Measurements from ENCODE around the gene ANGEL2. TPM values are rescaled to one million over a fixed set of nuclear protein-coding genes. Genes with fewer than 3 reads are reported as not detected.

The ANGEL2 gene
- total RNA-seq, 1 donor from 2014 or later = 44.2 TPM

GRCh38 chr1:212951947-212952640 lies 63.6 kb downstream of the ANGEL2 start:
- Mint-ChIP-seq H3K4me3 (peak overlapping the region; percentile 65), H3K36me3 (ENCODE audit: low read depth) (no peaks in the 10 kb centered on the region), H3K4me1 (ENCODE audit: low read depth) (peaks cover 6% of the 10 kb centered on the region), H3K27me3 (ENCODE audit: insufficient read depth) (peaks cover 53% of the 10 kb centered on the region), H3K9me3 (peaks cover 3% of the 10 kb centered on the region), H3K27ac (no peak overlapping the region)
- DNase-seq (ENCODE audit: low spot score) = no peak
- intact Hi-C loops (cut with micrococcal nuclease) = loop anchor here (5.0 kb wide), 1 partner anchor 385 kb away; no protein-coding TSS in a partner anchor

GRCh38 chr1:212951126-212951946 lies 64.3 kb downstream of the ANGEL2 start:
- H3K27ac Mint-ChIP-seq = no peak overlapping the region
- H3K4me3 Mint-ChIP-seq = peak overlapping the region; percentile 82
- H3K4me1 Mint-ChIP-seq (ENCODE audit: low read depth) = peaks cover 6% of the 10 kb centered on the region
- peaks cover 3% of the 10 kb centered on the region for H3K9me3 Mint-ChIP-seq
- DNase-seq (ENCODE audit: low spot score) = no peak
- no peaks in the 10 kb centered on the region for H3K36me3 Mint-ChIP-seq (ENCODE audit: low read depth)
- intact Hi-C loops (cut with micrococcal nuclease) = loop anchor here (5.0 kb wide), 1 partner anchor 384 kb away; no protein-coding TSS in a partner anchor
- H3K27me3 Mint-ChIP-seq (ENCODE audit: insufficient read depth) = peaks cover 50% of the 10 kb centered on the region

DNA sequence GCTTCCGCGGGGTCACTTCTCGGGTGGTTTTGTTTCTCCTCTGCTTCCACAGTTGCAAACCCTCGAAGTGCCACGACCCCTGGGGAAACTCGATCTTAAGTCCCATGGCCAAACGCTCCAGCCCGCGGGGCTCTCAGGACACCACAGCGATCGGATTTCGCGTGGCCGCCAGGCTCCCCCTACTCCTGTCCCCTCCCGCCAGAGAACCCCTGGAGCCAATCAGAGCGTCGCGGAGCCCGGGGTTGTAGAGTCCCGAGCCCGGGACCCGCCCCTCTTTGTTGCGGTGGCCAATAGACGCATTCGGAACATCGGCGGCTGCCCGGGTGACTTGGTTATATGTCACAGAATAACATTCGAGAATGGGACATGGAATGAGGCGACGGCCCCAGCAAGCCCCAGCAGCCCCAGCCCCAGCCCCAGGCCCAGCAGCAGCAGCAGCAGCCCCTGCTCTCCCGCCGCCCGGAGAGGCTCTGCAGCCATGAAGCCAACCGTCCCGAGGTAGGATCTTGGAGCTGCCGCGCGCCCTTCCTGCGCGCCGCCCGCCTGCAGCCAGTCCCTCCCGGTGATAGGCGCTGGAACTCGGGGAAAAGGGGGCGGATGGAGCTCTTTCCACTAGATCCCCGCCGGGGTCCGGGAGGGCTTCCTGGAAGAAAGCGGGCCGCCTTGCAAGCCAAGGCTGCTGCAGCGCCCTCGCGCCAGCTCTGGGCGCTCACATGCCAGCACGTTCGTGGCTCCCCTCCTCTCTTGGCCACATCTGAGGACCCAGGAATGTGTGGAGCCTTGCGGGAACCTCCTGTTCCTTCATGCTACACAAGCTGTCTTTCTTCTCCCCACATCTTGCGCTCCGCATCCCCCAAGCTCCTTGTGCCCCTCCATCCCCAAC lies 65.2 kb downstream of the ANGEL2 start, which contains the start of gene VASH2:
Gene VASH2 (plus strand): TSS at position 299 of the 883 bp plus-strand sequence. CDS start 1,002 bp downstream, outside the sequence.
- DNase-seq (ENCODE audit: low spot score) = peak; percentile 61
- Mint-ChIP-seq H3K27me3 (ENCODE audit: insufficient read depth) (peaks cover 52% of the 10 kb centered on the region), H3K4me1 (ENCODE audit: low read depth) (peaks cover 6% of the 10 kb centered on the region), H3K9me3 (peaks cover 3% of the 10 kb centered on the region), H3K36me3 (ENCODE audit: low read depth) (no peaks in the 10 kb centered on the region), H3K4me3 (peak within 1 kb of the TSS; percentile 82), H3K27ac (no peak within 1 kb of the TSS)
- intact Hi-C loops (cut with micrococcal nuclease) = loop anchor here (1.0 to 5.0 kb wide), 4 partner anchors 65 to 383 kb away; partner anchors contain the start of genes ANGEL2, FLVCR1, NSL1 and TATDN3

DNA sequence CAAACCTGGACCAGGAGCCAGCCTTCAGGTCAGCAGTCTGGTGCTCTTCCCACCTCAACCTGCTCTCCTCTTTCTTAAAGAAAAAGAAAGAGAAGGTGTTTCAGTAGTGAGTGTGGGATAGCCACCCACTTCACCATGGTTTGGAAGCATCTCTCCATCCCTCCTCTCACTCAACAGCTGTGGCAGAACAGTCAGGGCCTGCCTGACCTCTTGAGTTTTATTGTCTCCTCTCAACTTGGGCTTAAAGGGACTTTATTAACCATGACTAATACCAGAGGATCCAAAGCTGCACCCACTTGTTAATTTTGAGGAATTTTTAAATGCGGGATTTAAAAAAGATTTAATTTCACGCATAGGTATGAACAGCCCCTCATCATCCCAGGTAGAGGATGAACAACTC lies 65.9 kb downstream of the ANGEL2 start:
- Mint-ChIP-seq H3K4me3 (peak overlapping the region; percentile 82), H3K4me1 (ENCODE audit: low read depth) (peaks cover 6% of the 10 kb centered on the region), H3K9me3 (peaks cover 3% of the 10 kb centered on the region), H3K27ac (no peak overlapping the region), H3K27me3 (ENCODE audit: insufficient read depth) (peaks cover 49% of the 10 kb centered on the region), H3K36me3 (ENCODE audit: low read depth) (no peaks in the 10 kb centered on the region)
- no peak for DNase-seq (ENCODE audit: low spot score)
- intact Hi-C loops (cut with micrococcal nuclease) = loop anchor here (1.0 to 5.0 kb wide), 4 partner anchors 66 to 382 kb away; partner anchors contain the start of genes ANGEL2, FLVCR1, NSL1 and TATDN3

DNA sequence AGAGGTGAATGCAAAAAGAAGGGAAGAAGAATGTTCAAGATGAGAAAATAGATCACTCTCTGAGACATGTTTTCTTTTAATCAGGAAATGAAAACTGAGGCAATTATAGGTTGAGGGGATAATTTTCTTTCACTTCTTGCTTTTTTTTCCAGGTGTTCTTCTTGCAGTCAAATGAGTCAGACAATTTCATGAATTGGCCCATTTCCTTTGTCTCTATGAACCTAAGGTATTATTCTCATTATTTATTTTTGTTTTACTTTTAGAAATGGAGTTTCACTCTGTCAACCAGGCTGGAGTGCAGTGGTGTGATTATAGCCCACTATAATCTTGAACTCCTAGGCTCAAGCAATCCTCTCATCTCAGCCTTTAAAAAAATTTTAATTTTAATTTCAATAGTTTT lies 68.8 kb downstream of the ANGEL2 start:
- H3K4me3 Mint-ChIP-seq = no peak overlapping the region
- intact Hi-C loops (cut with micrococcal nuclease) = no loop called here
- peaks cover 3% of the 10 kb centered on the region for H3K9me3 Mint-ChIP-seq
- H3K27ac Mint-ChIP-seq = no peak overlapping the region
- no peaks in the 10 kb centered on the region for H3K36me3 Mint-ChIP-seq (ENCODE audit: low read depth)
- no peak for DNase-seq (ENCODE audit: low spot score)
- H3K27me3 Mint-ChIP-seq (ENCODE audit: insufficient read depth) = peaks cover 36% of the 10 kb centered on the region
- peaks cover 6% of the 10 kb centered on the region for H3K4me1 Mint-ChIP-seq (ENCODE audit: low read depth)

DNA sequence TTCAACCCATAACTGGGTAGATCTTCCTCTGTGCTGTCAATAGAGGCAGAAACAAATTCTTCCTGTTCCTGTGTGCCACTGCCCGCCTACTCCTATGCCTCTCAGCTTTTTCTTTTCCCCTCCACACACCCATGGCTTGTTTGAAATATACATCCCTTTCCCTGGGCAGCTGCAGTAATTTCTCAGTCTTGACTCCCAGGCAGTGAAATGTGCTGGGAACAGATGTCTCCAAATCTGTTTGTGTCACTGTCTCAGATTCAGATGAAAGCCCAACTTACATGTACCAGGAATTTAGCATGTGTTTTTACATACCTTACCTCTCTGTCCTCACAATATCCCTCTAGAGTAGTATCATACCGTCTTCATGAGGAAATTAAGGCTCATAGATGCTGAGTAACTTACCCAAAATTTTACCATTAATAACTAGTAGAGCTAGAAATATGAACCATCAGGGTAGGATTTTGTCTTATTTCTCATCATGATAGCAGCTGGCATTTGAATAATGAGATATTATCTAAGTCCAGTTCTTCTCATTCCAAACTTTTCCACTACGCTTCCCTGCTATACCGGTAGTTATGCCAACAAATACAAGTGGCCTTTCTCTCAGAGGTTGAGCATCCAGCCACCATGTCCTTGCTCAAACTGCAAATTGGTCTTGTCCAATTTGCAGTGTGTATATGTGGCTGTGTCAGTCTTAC lies 70.1 kb downstream of the ANGEL2 start:
- H3K36me3 Mint-ChIP-seq (ENCODE audit: low read depth) = no peaks in the 10 kb centered on the region
- H3K27me3 Mint-ChIP-seq (ENCODE audit: insufficient read depth) = peaks cover 34% of the 10 kb centered on the region
- H3K27ac Mint-ChIP-seq = no peak overlapping the region
- intact Hi-C loops (cut with micrococcal nuclease) = no loop called here
- H3K4me3 Mint-ChIP-seq = no peak overlapping the region
- no peak for DNase-seq (ENCODE audit: low spot score)
- H3K4me1 Mint-ChIP-seq (ENCODE audit: low read depth) = peaks cover 6% of the 10 kb centered on the region
- H3K9me3 Mint-ChIP-seq = peaks cover 3% of the 10 kb centered on the region

- Mint-ChIP-seq H3K9me3 (peaks cover 3% of the 10 kb centered on the region), H3K36me3 (ENCODE audit: low read depth) (no peaks in the 10 kb centered on the region), H3K27ac (no peak overlapping the region), H3K4me1 (ENCODE audit: low read depth) (peaks cover 3% of the 10 kb centered on the region), H3K4me3 (no peak overlapping the region), H3K27me3 (ENCODE audit: insufficient read depth) (peaks cover 32% of the 10 kb centered on the region)
- no peak for DNase-seq (ENCODE audit: low spot score)
- intact Hi-C loops (cut with micrococcal nuclease) = no loop called here
Observed at GRCh38 chr1:212945056-212945455, 70.6 kb downstream of the ANGEL2 start.

DNA sequence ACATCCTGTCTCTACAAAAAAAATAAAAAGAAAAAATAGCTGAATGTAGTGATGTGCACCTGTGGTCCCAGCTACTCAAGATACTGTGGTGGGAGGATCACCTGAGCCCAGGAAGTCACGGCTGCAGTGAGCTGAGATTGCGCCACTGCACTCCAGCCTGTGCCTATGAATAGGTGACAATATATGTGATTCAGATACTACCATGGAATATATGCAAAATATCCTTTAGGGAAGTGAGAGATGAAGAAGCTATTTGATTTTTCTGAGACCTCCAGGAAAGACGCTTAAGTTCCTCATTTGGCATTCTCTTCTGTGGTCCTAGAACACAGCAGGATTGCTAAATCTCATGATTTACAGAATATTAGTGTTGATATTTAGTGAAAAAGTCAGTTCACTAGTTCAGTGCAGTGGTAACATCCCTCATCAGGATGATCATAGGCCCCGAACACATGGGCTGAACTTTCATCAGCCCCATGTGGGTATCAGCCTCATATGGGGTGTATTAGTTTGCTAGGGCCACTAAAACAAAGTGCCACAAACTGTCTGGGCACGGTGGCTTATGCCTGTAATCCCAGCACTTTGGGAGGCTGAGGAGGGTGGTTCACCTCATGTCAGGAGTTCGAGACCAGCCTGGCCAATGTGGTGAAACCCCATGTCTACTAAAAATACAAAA lies 71.3 kb downstream of the ANGEL2 start:
- H3K27me3 Mint-ChIP-seq (ENCODE audit: insufficient read depth) = peaks cover 25% of the 10 kb centered on the region
- H3K36me3 Mint-ChIP-seq (ENCODE audit: low read depth) = no peaks in the 10 kb centered on the region
- no peak overlapping the region for H3K4me3 Mint-ChIP-seq
- H3K9me3 Mint-ChIP-seq = peaks cover 3% of the 10 kb centered on the region
- H3K27ac Mint-ChIP-seq = no peak overlapping the region
- intact Hi-C loops (cut with micrococcal nuclease) = no loop called here
- no peak for DNase-seq (ENCODE audit: low spot score)
- no peaks in the 10 kb centered on the region for H3K4me1 Mint-ChIP-seq (ENCODE audit: low read depth)

DNA sequence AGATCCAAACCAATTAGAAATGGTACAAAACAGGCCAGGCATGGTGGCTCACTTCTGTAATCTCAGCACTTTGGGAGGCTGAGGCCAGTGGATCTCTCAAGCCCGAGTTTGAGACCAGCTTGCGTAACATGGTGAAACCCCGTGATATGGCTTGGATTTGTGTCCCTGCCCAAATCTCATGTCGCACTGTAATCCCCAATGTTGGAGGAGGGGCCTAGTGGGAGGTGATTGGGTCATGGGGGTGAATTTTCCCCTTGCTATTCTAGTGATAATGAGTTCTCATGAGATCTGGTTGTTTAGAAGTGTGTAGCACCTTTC lies 72.3 kb downstream of the ANGEL2 start:
- DNase-seq (ENCODE audit: low spot score) = no peak
- no peak overlapping the region for H3K4me3 Mint-ChIP-seq
- no peaks in the 10 kb centered on the region for H3K36me3 Mint-ChIP-seq (ENCODE audit: low read depth)
- H3K4me1 Mint-ChIP-seq (ENCODE audit: low read depth) = no peaks in the 10 kb centered on the region
- no peaks in the 10 kb centered on the region for H3K9me3 Mint-ChIP-seq
- intact Hi-C loops (cut with micrococcal nuclease) = no loop called here
- H3K27ac Mint-ChIP-seq = no peak overlapping the region
- peaks cover 15% of the 10 kb centered on the region for H3K27me3 Mint-ChIP-seq (ENCODE audit: insufficient read depth)

DNA sequence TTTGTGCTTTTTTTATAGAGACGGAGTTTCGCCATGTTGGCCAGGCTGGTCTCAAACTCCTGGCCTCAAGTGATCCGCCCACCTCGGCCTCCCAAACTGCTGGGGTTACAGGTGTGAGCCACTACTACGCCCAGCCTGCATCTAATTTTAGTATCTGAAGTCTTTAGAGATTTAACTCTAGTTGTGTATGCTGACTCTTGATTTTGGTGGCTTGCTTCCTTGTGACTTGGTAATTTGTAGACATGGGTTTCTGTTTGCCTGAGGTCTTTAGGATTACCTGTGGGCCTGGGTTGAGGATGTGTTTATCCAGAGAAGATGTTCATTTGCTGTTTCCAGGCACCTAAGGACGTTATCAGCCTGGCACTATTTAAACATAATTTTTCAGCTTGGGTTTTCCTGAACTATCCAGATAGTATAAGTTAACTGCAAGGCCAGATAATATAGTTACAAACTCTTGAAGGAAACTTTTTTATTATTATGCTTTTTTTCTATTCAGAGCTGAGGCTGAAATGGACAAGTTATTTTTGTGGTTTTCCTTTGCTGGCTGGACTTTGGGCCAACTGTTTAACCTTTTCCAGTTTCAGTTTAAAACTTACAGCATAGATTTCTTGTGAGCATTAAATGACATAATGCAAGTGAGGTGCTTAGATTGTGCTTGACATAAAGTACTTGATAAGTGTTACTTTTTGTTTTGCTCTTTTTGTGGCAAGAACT lies 72.8 kb downstream of the ANGEL2 start:
- no peak overlapping the region for H3K4me3 Mint-ChIP-seq
- H3K27me3 Mint-ChIP-seq (ENCODE audit: insufficient read depth) = peaks cover 12% of the 10 kb centered on the region
- H3K9me3 Mint-ChIP-seq = no peaks in the 10 kb centered on the region
- H3K4me1 Mint-ChIP-seq (ENCODE audit: low read depth) = no peaks in the 10 kb centered on the region
- intact Hi-C loops (cut with micrococcal nuclease) = no loop called here
- H3K36me3 Mint-ChIP-seq (ENCODE audit: low read depth) = no peaks in the 10 kb centered on the region
- no peak overlapping the region for H3K27ac Mint-ChIP-seq
- no peak for DNase-seq (ENCODE audit: low spot score)
